ENCODE measurements around the gene NKD2. TPM values are rescaled to one million over a fixed set of nuclear protein-coding genes. Genes with fewer than 3 reads are reported as not detected.
A peak's percentile ranks its signal among the peaks of the same experiment; 100 is the strongest.

NKD2 gene
- total and polyA plus RNA-seq, 9 of the 15 experiments (the other 6 are each of a cell fraction or from before 2014, with no cell fraction given) = 0.09 to 0.64 (median 0.27) TPM; not detected in 5

DNA sequence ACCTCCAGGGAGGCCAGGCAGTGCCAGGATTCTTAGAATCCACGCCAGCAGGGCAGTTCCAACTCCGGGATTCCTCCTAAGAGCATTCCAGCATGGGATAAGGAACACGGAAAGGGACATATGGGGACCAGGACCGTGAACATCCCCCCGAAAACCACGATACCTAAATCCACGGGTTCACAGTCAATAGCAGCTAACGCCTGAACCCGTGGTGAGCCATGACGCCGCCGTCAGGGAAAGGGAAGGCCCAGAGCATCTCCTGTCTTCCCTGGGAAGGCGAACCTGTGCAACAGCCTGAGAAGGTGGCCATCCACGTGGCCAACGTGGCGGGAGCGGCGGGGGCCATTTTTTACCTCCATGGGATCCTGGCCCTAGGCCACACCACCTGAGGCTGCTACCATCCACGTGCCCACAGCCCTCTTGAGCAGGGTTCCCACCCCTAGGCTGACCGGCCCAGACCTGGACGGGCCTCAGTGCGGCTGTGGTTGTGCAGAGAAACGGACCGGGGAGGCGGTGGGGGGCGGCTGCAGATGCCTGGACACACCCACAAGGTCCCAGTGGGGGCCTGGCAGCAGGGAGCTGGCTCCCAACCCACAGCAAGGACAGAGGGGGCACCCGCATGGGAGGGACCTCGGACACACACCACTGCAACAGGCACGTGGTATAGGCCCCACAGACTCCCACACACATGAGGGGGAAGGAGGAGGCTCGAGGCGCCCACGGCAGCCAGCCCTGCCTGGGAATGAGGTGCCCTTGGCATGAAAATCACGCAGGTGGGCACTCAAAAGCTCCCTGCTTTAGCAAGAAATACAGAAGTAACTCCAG, 60.5 kb downstream of the NKD2 start:
- no peaks in the 10 kb centered on the region for H3K79me2 ChIP-seq (ENCODE audit: control insufficient read depth, insufficient read depth, low read length)
- H3K9ac ChIP-seq (ENCODE audit: insufficient read depth in 1 of 2, low read depth in 2 of 2, low read length in 2 of 2) = peak overlapping the region in 1 of 2 experiments; percentile 54; a peak in 1 of 4 replicates
- no peak overlapping the region for H3K4me2 ChIP-seq (ENCODE audit: insufficient read depth, low read length)
- DNase-seq (ENCODE audit: extremely low read depth in 1 of 4, low spot score in 3 of 4) (no peak), ATAC-seq (no peak), FAIRE-seq (no peak)
- peaks cover 0 to 38% of the 10 kb centered on the region in 2 experiments; a peak in 3 of 5 replicates for H3K27me3 ChIP-seq (ENCODE audit: control insufficient read depth in 2 of 2, insufficient read depth in 2 of 2, low read length in 2 of 2)
- CTCF ChIA-PET (ENCODE audit: low intra/inter-chr PET ratio) = no interaction called here
- H2AFZ ChIP-seq (ENCODE audit: low read depth, low read length) = no peak overlapping the region
- H3K4me3 ChIP-seq = no peak overlapping the region
- TF ChIP-seq, protein P1, sequence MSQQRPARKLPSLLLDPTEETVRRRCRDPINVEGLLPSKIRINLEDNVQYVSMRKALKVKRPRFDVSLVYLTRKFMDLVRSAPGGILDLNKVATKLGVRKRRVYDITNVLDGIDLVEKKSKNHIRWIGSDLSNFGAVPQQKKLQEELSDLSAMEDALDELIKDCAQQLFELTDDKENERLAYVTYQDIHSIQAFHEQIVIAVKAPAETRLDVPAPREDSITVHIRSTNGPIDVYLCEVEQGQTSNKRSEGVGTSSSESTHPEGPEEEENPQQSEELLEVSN (IDR thresholded peaks at IDR 0.05; ENCODE audit: borderline replicate concordance in 1 of 2, extremely low read depth in 1 of 2, insufficient read depth in 1 of 2, insufficient read length in 1 of 2, low read depth in 1 of 2, low read length in 1 of 2, poor library complexity in 1 of 2, severe bottlenecking in 1 of 2) = peak in 1 of 2 experiments; percentile 13
- TF ChIP-seq MED1 (CRISPR knock-in tag; IDR thresholded peaks at IDR 0.05; ENCODE audit: borderline replicate concordance) (peak; percentile 21; the same call in 1 of the 2 replicates), L3MBTL2 (IDR thresholded peaks at IDR 0.05) (0 out of 2 replicates have a peak, but pooled peaks have one; percentile 17), FOS (IDR thresholded peaks at IDR 0.05; ENCODE audit: extremely low read depth, insufficient read length) (no peak), ZNF699 (CRISPR knock-in tag; IDR thresholded peaks at IDR 0.05; ENCODE audit: insufficient replicate concordance) (no peak), STAG1 (CRISPR knock-in tag; IDR thresholded peaks at IDR 0.05; ENCODE audit: borderline replicate concordance) (0 out of 2 replicates have a peak, but pooled peaks have one; percentile 21), BRCA1 (IDR thresholded peaks at IDR 0.05) (no peak), BRCA1 (CRISPR knock-in tag; IDR thresholded peaks at IDR 0.05) (0 out of 2 replicates have a peak, but pooled peaks have one; percentile 59)
- POLR2A ChIA-PET = interaction anchor here (0.7 kb wide), 1 partner anchor 745 kb away, joined by 3 read pairs; no protein-coding TSS in a partner anchor
- no TSS peak for BruUV-seq (replicated peaks)
- peaks cover 18% of the 10 kb centered on the region for H4K20me1 ChIP-seq (replicated peaks; ENCODE audit: control insufficient read depth, insufficient read depth, low read length)
- peaks cover 14 to 44% of the 10 kb centered on the region in 2 experiments; a peak in 4 of 5 replicates for H3K4me1 ChIP-seq (replicated peaks in 1 of 2; ENCODE audit: control insufficient read depth in 2 of 2, insufficient read depth in 2 of 2, low read length in 2 of 2)
- 23% methylated on average over 26 of the region's 33 CpGs for WGBS (ENCODE audit: insufficient coverage, low coverage, missing lambda C conversion rate)
- intact Hi-C loops (cut with micrococcal nuclease) = loop anchor here (5.0 kb wide), 1 partner anchor 48 kb away; no protein-coding TSS in a partner anchor
- in situ Hi-C loops (cut with MboI) = no loop called here
- H3K9me1 ChIP-seq (ENCODE audit: control insufficient read depth, insufficient read depth, low read length) = no peaks in the 10 kb centered on the region
- H3K36me3 ChIP-seq (ENCODE audit: control insufficient read depth, insufficient read depth, low read length) = no peaks in the 10 kb centered on the region
- no peak overlapping the region for H3K27ac ChIP-seq (ENCODE audit: extremely low read depth, low read depth, low read length)
- H3K9me3 ChIP-seq (replicated peaks; ENCODE audit: control insufficient read depth, insufficient read depth, low read depth, low read length) = no peaks in the 10 kb centered on the region

Measured in K562 (cell line).